A549 (cell line): Measurements from ENCODE around the gene CNTN4.

Experiments used
- CTCF ChIP-seq: fragments of >200 bp; sonication (Bioruptor Twin); formaldehyde crosslinking; IDR thresholded peaks from 3 replicates; pipeline ENCODE4 v1.5.1; 2016
- HDAC2 ChIP-seq: fragments of 200-600 bp; sonication (generic); IDR thresholded peaks from 2 replicates; pipeline ENCODE4 v1.6.1; 2016
- POLR2A ChIP-seq: IDR thresholded peaks from 2 replicates; pipeline ENCODE4 v1.6.1; 2012; ENCODE audit warnings: mild to moderate bottlenecking, low read length
- USF2 ChIP-seq: fragments of 450-650 bp; IDR thresholded peaks from 2 replicates; pipeline ENCODE4 v1.6.1; 2014; ENCODE audit warnings: antibody characterized with exemption
- ZFP36 ChIP-seq: fragments of 450-650 bp; IDR thresholded peaks from 2 replicates; pipeline ENCODE4 v1.6.1; 2014; ENCODE audit warnings: borderline replicate concordance; ENCODE audit not compliant: partially characterized antibody

GRCh38 chr3:2133146-2133545, 34.5 kb downstream of the CNTN4 start:
- TF ChIP-seq HDAC2 (no peak), CTCF (no peak), USF2 (no peak), ZFP36 (no peak), POLR2A (no peak)
